NCI-H1092 (cell line): ENCODE data around the gene CNTFR.
"Not testable (repeated sequence)": the region's sequence is repeated elsewhere in the genome, so short reads cannot be mapped to it uniquely, and the experiment has no call there.

ENCODE experiments used
- DNase-seq: peaks from one replicate; lab custom pipeline; 2025; lab: John Stamatoyannopoulos, UW

Gene CNTFR

GRCh38 chr9:34554211-34555001, 35.1 kb downstream of the CNTFR start:
- DNase-seq, result peak; percentile 91

- DNase-seq, result no peak
Measured at GRCh38 chr9:34553511-34554021, 36.0 kb downstream of the CNTFR start.

- no peak for DNase-seq
Measured at GRCh38 chr9:34552986-34553385, 36.5 kb downstream of the CNTFR start.

GRCh38 chr9:34552606-34552981, 36.9 kb downstream of the CNTFR start:
- DNase-seq, result no peak

- DNase-seq, result no peak
Measured at GRCh38 chr9:34551751-34552605, 37.5 kb downstream of the CNTFR start.

GRCh38 chr9:34550681-34551270, 38.7 kb downstream of the CNTFR start:
- no peak for DNase-seq

- no peak for DNase-seq
Measured at GRCh38 chr9:34550016-34550680, 39.4 kb downstream of the CNTFR start.

GRCh38 chr9:34549407-34549732, 40.2 kb downstream of the CNTFR start:
- no peak for DNase-seq

GRCh38 chr9:34547960-34548611, 41.4 kb downstream of the CNTFR start:
- peak; percentile 47 for DNase-seq

- DNase-seq, result peak; percentile 64
Measured at GRCh38 chr9:34546834-34547827, 42.4 kb downstream of the CNTFR start.

GRCh38 chr9:34546102-34546833, 43.3 kb downstream of the CNTFR start:
- DNase-seq, result no peak

- no peak for DNase-seq
Measured at GRCh38 chr9:34545497-34545896, 44.0 kb downstream of the CNTFR start.

GRCh38 chr9:34544035-34544434, 45.5 kb downstream of the CNTFR start:
- no peak for DNase-seq

GRCh38 chr9:34541540-34541939, 48.0 kb downstream of the CNTFR start:
- DNase-seq, result no peak

GRCh38 chr9:34540827-34541226, 48.7 kb downstream of the CNTFR start:
- no peak for DNase-seq

- no peak for DNase-seq
Measured at GRCh38 chr9:34536685-34537084, 52.8 kb downstream of the CNTFR start.

- DNase-seq, result not testable (repeated sequence)
Measured at GRCh38 chr9:34532041-34532440, 57.5 kb downstream of the CNTFR start.

- DNase-seq, result no peak
Measured at GRCh38 chr9:34526026-34526425, 63.5 kb downstream of the CNTFR start.

GRCh38 chr9:34524349-34524748, 65.2 kb downstream of the CNTFR start:
- no peak for DNase-seq
